Left ventricle myocardium superior (tissue), 1 donor: ENCODE results near the gene GRK1. TPM values are rescaled to one million over a fixed set of nuclear protein-coding genes. Genes with fewer than 3 reads are reported as not detected.

ENCODE experiments used
- ATAC-seq: fragments of 200-7000 bp; cut with Tn5 transposase; one replicate; pipeline ENCODE4 v1.9.1; 2020; ENCODE audit warnings: mild to moderate bottlenecking, moderate library complexity
- DNase-seq: peaks from one replicate; pipeline ENCODE4 v3.0.0-alpha.2; 2020
- intact Hi-C: fragments of 100-400 bp; cut with micrococcal nuclease; formaldehyde crosslinking; loops from one replicate; pipeline ENCODE4 v1.11.0; 2022
- total RNA-seq: library from RNA; stranded (reverse); fragmentation: NEBNext Ultra II Directional; extraction: Animal tissue kit (Norgen Biotek cat#: 25700); gene quantifications from one replicate; pipeline ENCODE4 v1.2.1, GENCODE V29; 2021
- donor health status: DM: no; HTN: yes; CAD: no; lungs with severe emphysema.

The GRK1 gene
- total RNA-seq, 1 donor from 2014 or later, result 0.42 TPM

GRCh38 chr13:113647351-113648215, 19.4 kb upstream of the GRK1 start:
- peak; percentile 94 for DNase-seq
- peak; percentile 97 for ATAC-seq
- intact Hi-C loops, result no loop called here

- ATAC-seq, result no peak
- no peak for DNase-seq
- intact Hi-C loops, result no loop called here
Observed at GRCh38 chr13:113648216-113648610, 18.8 kb upstream of the GRK1 start.

DNA sequence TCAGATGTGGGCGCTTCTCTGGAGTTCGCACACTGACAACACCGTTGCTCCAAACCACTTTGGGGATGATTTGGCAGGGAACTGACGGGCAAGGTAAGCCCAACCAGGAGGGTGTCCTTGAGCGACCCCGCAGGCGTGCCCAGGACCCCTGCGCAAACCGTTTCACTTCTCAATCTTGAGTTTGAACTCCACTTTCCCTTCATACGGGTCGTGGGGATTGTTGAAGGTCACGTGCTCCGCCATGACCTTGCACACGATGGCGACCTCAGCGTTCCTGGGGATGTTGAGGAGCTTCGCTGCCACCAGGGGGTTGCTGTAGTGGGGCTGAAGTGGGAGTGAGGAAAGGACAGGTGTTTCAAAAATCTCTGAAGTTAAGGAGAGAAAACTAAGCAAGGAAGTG, 17.8 kb upstream of the GRK1 start:
- ATAC-seq (no peak), DNase-seq (peak; percentile 21)
- intact Hi-C loops, result no loop called here

DNA sequence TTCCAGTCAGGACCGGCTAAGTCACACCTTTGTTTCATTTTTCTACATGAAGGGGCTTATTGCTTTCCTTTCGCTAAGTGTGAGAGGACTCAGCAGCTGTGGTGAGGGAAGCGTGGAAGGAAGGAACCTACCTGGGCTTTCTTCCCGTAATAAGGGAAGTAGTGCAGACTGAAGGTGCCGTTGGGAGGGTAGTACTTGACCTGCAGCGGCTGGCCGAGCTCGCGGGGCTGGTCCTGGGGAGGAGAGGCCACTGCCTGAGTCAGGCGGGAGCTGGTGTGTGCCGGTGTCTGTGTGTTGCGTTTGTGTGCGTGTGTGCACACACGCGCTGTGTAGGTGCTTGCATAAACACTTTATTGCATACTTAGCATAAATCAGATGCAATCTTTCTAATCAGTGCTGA, 16.7 kb upstream of the GRK1 start:
- ATAC-seq (no peak), DNase-seq (no peak)
- intact Hi-C loops, result no loop called here

DNA sequence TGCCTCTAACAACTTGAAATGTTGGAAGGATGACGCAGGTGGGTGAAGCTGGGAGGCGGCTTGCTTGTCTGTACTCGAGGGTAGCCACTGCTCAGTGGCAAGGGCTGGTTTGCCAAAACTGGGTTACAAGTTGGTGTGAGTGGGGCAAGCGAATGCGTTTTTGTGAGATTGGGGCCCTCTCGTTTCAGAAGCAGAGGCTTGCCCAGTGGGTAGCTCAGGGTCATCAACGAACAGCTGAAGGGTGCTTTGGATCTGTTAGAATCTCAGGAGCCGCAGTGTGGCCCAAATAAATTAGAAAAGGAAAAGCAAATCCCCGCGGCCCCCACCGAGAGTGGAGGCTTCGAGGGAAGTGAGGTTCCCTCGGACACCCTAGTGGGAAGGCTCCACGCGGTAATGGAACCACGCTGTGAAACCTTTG, 16.3 kb upstream of the GRK1 start:
- ATAC-seq, result no peak
- DNase-seq, result no peak
- intact Hi-C loops, result no loop called here

DNA sequence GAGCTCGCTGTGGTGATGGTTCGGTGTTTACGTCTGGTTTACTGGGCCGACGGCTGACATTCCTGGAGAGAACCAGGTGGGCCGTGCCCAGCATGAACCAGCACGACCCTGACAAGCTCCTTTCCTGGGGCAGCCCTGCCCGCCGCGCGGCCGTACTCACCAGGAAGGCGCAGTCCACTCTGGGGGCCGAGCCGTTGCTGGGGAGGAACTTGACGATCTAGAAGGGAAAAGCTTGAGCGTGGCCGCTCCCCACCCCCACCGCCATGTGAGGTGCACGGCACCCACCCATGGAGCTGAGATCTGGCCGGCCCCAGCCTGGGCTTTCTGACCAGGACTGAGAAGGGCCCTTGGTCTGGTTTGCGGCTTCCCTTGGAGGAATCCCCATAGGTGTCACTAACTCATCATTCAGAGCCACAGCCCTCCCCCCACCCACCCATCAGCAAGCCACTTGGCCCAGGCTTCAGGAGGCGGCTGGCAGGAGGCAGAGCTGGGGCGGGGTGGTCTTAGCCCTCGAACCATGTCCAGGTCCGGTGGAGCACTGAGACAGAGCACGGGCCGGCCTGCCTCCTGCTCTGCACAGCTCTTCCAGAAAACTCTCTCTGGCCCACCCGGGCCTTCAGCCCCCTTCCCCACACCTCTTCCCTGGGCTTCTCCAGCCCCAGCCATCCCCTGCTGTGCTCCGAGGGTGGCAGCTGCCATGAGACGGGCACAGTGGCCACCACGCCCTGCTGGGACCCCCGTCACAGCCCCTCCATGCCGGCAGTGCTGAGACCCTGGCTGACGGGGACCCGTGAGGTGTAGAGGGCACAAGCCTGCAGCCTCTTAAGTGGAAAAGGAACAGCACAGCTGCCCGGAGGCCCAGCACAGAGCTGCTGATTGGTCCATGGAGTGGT, 15.3 kb upstream of the GRK1 start:
- intact Hi-C loops, result no loop called here
- ATAC-seq (no peak), DNase-seq (peak; percentile 23)

DNA sequence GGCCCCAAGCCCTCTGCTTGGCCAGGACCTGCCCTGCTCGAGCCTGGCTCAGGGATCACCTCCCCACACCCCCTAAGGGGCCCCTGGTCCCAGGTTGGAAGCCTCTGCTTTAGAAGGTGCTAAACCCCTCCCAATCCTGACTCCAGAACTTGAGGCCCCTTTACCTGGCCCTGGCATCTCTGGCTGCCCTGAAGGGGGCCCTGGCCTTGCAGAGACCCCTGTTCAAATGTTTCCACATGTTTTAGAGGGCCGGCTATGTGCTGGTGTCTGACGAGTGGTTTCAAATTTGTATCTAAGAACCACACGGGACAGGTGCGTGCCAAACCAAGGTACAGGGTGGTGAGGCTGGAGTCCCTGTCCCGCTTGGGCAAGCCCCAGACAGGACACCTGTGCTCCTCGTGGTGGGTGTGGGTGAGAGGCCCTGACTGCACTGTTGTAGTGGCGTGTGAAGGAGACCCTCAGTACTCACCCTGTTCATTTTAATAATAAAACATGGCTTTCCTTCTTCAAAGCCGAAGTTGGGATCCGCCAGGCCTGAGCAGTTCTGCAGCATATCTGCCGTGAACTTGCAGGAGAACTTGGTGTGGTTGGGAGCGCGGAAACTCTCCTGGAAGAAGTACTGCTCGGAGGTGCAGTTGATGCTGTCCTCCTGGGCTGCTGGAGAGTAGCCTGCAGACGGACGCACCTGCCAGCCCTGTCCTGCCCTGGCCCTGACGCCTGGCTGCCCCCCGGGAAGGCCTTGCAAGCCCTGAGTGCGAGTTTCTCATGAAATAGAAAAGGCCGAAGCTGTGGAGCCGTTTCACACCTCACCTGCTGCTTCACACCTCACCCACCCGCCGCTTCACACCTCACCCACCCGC, 14.4 kb upstream of the GRK1 start:
- peak; percentile 22 for DNase-seq
- intact Hi-C loops, result no loop called here
- no peak for ATAC-seq

DNA sequence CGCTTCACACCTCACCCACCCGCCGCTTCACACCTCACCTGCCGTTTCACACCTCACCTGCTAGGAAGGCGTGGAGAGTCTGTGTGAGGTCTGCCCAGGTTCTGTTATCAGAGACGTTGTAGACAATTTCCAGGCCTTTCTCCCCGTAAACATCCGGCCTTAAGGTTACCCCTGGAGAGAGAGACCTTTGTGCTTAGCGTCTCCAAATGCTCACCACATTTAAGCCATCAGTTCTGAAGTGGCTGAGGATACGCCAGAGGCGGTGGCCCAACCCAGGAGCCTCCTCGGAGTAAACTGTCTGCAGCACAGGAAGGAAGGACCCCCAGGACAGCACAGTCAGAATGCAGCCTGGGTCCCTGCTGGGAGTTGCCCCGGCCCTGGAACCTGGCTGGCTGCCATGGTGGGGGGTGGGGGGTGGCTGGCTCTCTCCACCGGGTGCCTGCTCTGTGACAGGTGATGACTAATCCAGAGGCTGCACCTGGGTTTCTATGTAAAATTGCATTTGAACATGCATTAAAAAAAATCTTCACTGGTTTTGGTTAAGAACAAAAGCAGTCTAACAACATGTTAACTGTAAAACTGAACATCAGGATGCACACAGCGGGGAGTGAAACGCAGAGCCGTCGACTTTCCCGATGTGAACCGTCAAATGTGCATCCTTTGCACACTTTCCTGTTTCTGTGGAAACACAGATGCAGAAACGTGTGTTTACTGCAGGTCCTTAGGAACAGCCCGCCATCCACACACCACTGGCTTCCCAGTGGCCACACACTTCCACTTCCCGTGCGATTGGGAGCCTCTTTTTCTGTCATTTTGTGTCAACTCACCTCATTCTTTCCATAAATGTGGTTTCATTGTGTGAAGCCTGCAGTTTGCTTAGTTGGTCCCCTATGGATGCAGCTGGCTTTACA, 13.5 kb upstream of the GRK1 start:
- no peak for DNase-seq
- ATAC-seq, result no peak
- intact Hi-C loops, result no loop called here

DNA sequence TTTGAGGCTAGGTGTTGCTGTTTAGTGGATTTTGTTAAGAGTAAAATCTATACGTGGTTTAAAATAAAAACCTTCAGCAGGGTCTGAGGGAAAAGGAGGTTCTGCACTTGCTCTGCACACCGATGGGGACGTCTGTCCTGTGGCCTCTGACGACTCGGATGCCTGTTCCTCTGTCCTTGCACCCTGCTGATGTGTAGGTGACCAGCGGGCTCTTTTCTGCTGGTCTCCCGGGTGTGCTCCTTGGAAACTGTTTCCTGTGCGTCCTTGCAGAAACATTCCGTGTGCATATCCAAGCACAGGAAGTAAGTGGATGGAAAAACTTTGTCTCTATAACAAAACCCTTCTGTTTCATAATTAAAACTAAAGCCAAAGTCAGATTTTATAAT, 12.9 kb upstream of the GRK1 start:
- ATAC-seq (no peak), DNase-seq (no peak)
- intact Hi-C loops, result no loop called here

GRCh38 chr13:113654591-113655345, 12.3 kb upstream of the GRK1 start:
- DNase-seq, result peak; percentile 24
- intact Hi-C loops, result no loop called here

GRCh38 chr13:113655346-113656002, 11.5 kb upstream of the GRK1 start:
- ATAC-seq (no peak), DNase-seq (no peak)
- intact Hi-C loops, result no loop called here

More at GRCh38 chr13:113654591-113655345, 12.3 kb upstream of the GRK1 start:
- ATAC-seq, result no peak

DNA sequence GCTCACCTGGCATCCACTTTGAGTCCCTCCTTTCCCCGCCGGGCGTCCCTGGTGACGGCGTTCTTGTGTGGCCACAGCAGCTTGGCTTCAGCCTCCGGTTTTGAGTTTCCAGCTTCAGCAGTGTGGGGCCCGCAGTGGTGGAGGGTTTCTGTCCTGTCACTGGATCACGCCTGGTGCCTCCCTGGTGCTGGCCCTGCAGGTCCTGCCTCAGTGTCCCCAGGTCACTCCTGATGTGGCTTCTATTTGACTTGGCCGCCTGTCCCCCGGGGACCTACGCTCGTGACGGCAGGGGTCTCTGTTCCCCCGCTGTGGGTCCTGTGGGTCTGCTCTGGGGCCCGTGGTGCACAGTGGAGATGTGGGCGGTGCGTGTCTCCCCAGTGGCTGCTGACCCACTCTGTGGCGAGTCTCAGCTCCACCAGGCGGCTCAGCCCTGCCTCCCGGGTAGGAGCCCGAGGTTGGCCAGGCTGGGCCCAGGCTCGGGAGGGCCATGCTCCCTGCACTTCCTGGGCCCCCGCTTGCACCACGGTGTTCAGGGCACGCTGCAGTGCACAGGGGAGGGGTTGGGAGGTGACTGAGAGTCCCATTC, 10.9 kb upstream of the GRK1 start:
- ATAC-seq, result no peak
- DNase-seq, result no peak
- intact Hi-C loops, result no loop called here

GRCh38 chr13:113656831-113657671, 10.0 kb upstream of the GRK1 start:
- DNase-seq (no peak), ATAC-seq (no peak)
- intact Hi-C loops, result no loop called here

DNA sequence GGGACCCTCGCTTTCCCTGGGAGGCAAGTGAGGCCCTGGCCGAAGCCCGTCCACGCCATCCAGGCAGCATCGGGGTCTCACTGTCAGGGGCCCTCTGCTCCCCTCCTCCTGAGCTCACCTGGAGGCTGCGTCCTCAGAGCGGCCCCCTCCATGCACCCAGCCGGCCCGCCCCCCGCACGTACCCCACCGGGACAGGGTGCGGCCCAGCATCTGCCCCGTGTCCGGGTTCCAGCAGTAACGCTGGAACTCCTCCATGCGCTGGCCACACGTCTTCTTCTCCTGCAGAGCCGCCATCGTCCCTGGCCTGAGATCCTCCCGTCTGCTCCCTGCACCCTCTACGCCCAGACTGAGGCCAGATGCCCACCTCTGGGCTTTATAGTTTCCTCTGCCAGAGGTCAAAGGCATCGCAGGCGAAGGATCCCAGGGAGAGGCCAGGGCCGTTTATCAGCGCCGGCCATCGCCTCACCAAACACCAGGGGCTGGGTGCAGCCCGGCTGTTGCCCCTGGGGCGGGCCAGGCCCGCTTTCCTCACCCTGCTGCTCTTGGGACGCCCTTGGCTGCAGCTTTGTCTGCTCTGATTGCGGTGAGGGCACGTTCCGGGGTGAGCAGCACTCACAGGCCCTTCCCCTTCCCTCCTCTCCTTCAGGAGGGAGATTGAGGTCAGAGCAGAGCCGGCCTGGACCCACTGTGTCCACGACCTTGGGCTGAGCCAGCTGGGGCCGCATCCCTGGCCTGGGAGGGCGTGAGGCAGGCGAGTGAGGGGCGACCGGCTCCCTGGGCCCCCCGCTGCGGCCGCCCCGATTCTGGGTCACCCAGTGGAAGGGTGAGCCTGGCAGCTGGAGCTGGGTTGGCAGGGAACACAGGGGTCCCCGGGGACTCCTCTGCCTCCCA, 8.9 kb upstream of the GRK1 start, which contains the start of gene ATP4B:
Gene ATP4B (minus strand): TSS at position 348 of the 891 bp plus-strand sequence. CDS start 54 bp downstream, at position 294.
- intact Hi-C loops, result no loop called here
- ATAC-seq (no peak), DNase-seq (peak; percentile 20)

DNA sequence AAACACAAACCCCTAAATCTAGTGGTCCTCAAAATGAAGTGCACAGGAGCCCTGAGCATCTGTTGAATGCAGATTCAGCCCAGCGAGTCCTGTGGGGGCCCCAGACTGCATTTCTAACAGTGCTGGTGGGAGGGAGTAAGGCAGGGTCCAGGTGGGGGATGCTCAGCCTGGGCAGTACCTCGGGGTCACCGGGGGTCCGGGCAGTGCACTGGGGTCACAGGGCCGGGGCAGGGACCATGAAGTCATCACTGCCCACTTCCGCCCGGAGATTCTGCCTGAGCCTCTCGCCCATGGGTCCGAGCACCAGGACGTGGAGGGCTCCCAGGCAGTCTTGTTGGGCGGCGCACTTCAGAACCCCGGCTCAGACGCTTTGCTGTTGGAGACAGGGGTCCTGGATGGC, 8.2 kb upstream of the GRK1 start:
- ATAC-seq, result no peak
- peak; percentile 23 for DNase-seq
- intact Hi-C loops, result no loop called here
